Mesendoderm (in vitro differentiated cells): Measurements from ENCODE around the gene FBL.
A peak's percentile ranks its signal among the peaks of the same experiment; 100 is the strongest.

ENCODE experiments used
- DNase-seq: peaks from one replicate; pipeline ENCODE4 v3.0.0; 2013
- H2AK5ac ChIP-seq: 2 replicates; pipeline ENCODE4 v1.6.1; 2013; ENCODE audit warnings: low read length, inconsistent platforms
- H2BK120ac ChIP-seq: 2 replicates; pipeline ENCODE4 v1.6.1; 2013; ENCODE audit warnings: low read depth, mild to moderate bottlenecking, low read length, moderate library complexity, mixed read lengths
- H2BK15ac ChIP-seq: replicated peaks from 2 replicates; pipeline ENCODE4 v1.6.1; 2013; ENCODE audit warnings: low read depth, mild to moderate bottlenecking, moderate library complexity
- H2BK5ac ChIP-seq: 2 replicates; pipeline ENCODE4 v1.6.1; 2013; ENCODE audit warnings: low read length, inconsistent platforms
- H3K18ac ChIP-seq: 2 replicates; pipeline ENCODE4 v1.6.1; 2013; ENCODE audit warnings: mild to moderate bottlenecking, low read length, mixed read lengths
- H3K23ac ChIP-seq: one replicate; pipeline ENCODE4 v1.6.1; 2013; ENCODE audit warnings: low read length
- H3K27ac ChIP-seq: 2 replicates; pipeline ENCODE4 v1.5.1; 2013; ENCODE audit warnings: low read depth, mild to moderate bottlenecking, inconsistent platforms, low read length, moderate library complexity
- H3K27me3 ChIP-seq: 2 replicates; pipeline ENCODE4 v1.6.1; 2013; ENCODE audit warnings: low read length, control low read depth, mild to moderate bottlenecking, inconsistent platforms; ENCODE audit not compliant: insufficient read depth, poor library complexity
- H3K36me3 ChIP-seq: 2 replicates; pipeline ENCODE4 v1.6.1; 2013; ENCODE audit warnings: low read length, inconsistent platforms; ENCODE audit not compliant: control insufficient read depth, insufficient read depth
- H3K4ac ChIP-seq: one replicate; pipeline ENCODE4 v1.6.1; 2013; ENCODE audit warnings: low read depth, mild to moderate bottlenecking, low read length, moderate library complexity
- H3K4me1 ChIP-seq: 2 replicates; pipeline ENCODE4 v1.6.1; 2013; ENCODE audit warnings: low read depth, low read length, inconsistent platforms; ENCODE audit not compliant: control insufficient read depth
- H3K4me2 ChIP-seq: 2 replicates; pipeline ENCODE4 v1.6.1; 2013; ENCODE audit warnings: low read length
- H3K4me3 ChIP-seq: 2 replicates; pipeline ENCODE4 v1.5.1; 2013; ENCODE audit warnings: mild to moderate bottlenecking, low read length
- H3K56ac ChIP-seq: one replicate; pipeline ENCODE4 v1.6.1; 2013; ENCODE audit warnings: low read length
- H3K79me1 ChIP-seq: 2 replicates; pipeline ENCODE4 v1.6.1; 2013; ENCODE audit warnings: low read length, inconsistent platforms
- H3K79me2 ChIP-seq: 2 replicates; pipeline ENCODE4 v1.6.1; 2013; ENCODE audit warnings: mild to moderate bottlenecking, low read length; ENCODE audit not compliant: control insufficient read depth, insufficient read depth
- H3K9ac ChIP-seq: 2 replicates; pipeline ENCODE4 v1.6.1; 2013; ENCODE audit warnings: low read length, inconsistent platforms
- H4K5ac ChIP-seq: one replicate; pipeline ENCODE4 v1.6.1; 2013; ENCODE audit warnings: low read length
- H4K8ac ChIP-seq: one replicate; pipeline ENCODE4 v1.6.1; 2013; ENCODE audit warnings: low read depth, mild to moderate bottlenecking, control low read depth, low read length, moderate library complexity
- WGBS: extraction: QIAGEN DNeasy Blood & Tissue Kit; methylation state at CpG from one replicate; pipeline ENCODE4 v1.1.7; 2013; ENCODE audit warnings: low lambda C conversion rate, missing lambda C conversion rate; ENCODE audit not compliant: insufficient coverage; ENCODE audit errors: extremely low coverage; 5-methylcytosine and 5-hydroxymethylcytosine counted together

Gene FBL

DNA sequence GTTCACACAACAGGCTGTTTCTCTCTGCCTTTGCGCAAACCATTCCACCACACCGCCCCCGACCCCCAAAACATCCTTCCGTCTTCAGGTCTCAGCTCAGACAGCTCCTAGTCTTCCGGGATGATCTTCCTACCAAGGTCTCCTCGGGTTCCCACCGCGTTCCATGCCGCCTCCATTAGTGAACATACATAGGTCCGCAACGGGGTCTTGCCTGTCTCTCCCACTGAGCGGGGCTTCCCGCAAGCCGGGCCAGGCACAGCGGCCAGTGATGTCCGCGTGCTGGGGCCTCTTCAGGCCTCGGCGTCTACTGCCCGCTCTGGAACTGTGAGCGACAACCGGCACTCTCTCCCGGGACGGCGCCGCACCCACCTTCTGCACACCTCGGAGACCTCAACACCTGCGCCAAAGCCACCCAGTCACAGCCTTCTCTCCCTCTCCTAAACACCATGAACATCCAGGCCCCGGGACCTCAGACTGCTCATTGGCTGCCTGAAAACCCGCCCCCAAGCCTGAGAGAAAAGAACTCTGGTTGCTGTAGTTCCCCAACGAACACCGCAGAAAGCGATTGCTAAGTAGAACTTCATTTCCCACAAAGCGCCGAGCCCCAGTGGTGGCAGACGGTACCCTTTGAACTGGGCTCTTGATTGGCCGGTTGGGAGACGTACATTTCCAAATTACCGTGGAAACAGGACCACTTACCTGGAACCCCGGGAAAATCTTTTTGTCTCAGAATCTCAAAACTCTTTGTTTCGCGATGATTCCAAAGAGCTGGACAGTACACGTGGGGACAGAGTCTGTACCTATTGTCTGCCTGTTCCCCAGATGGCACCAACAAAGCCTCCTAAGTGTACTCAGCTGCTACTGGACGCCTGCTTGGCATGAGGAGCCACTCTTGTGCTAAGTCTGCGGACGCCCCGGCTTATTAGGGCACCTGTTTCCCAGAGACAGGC lies 21.8 kb downstream of the FBL start:
- no peak overlapping the region for H2AK5ac ChIP-seq
- H3K4me2 ChIP-seq: peak overlapping the region; percentile 75
- peak overlapping the region; percentile 66 for H3K9ac ChIP-seq
- no peak overlapping the region for H4K8ac ChIP-seq
- H3K4me3 ChIP-seq: peak overlapping the region; percentile 47
- H3K27ac ChIP-seq: no peak overlapping the region
- no peak overlapping the region for H3K4ac ChIP-seq
- H3K36me3 ChIP-seq: no peaks in the 10 kb centered on the region
- no peak overlapping the region for H2BK5ac ChIP-seq
- H3K27me3 ChIP-seq: no peaks in the 10 kb centered on the region
- peak overlapping the region; percentile 81 for H3K56ac ChIP-seq
- H3K4me1 ChIP-seq: no peaks in the 10 kb centered on the region
- no peak overlapping the region for H3K18ac ChIP-seq
- H2BK120ac ChIP-seq: no peak overlapping the region
- no peaks in the 10 kb centered on the region for H3K79me1 ChIP-seq
- peak; percentile 97 for DNase-seq
- no peak overlapping the region for H3K23ac ChIP-seq
- no CpG with 5 or more reads among the region's 47 CpGs for WGBS
- peak overlapping the region; percentile 87 for H4K5ac ChIP-seq
- H2BK15ac ChIP-seq: no peak overlapping the region
- no peaks in the 10 kb centered on the region for H3K79me2 ChIP-seq

DNA sequence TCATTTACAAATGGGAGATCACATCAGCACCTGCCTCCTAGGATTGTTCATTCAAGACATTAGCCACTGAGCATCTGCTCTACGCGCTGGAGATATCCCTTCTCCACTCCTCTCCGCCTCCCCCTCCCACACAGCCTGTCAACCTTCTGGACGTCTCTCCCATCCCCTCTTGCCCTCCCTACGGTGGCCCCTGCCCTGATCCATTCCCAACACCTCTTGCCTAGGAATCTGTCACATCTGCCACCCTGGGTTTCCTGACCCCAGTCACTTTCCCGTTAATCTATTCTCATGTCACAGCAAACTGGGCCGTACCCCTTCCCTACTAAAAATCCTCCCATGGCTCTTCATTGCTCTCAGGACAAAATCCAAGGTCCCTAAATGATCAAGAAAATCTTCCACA lies 22.5 kb downstream of the FBL start:
- no peaks in the 10 kb centered on the region for H3K79me1 ChIP-seq
- H3K4me3 ChIP-seq: peak overlapping the region; percentile 47
- no peaks in the 10 kb centered on the region for H3K4me1 ChIP-seq
- no peak overlapping the region for H3K4ac ChIP-seq
- no peak overlapping the region for H3K27ac ChIP-seq
- H3K56ac ChIP-seq: peak overlapping the region; percentile 81
- no peak overlapping the region for H2BK120ac ChIP-seq
- no peak overlapping the region for H2AK5ac ChIP-seq
- no peak overlapping the region for H4K5ac ChIP-seq
- H2BK15ac ChIP-seq: no peak overlapping the region
- no peak for DNase-seq
- no peak overlapping the region for H2BK5ac ChIP-seq
- peak overlapping the region; percentile 54 for H3K4me2 ChIP-seq
- H4K8ac ChIP-seq: no peak overlapping the region
- H3K27me3 ChIP-seq: no peaks in the 10 kb centered on the region
- H3K23ac ChIP-seq: no peak overlapping the region
- no CpG with 5 or more reads among the region's 7 CpGs for WGBS
- H3K18ac ChIP-seq: no peak overlapping the region
- H3K79me2 ChIP-seq: no peaks in the 10 kb centered on the region
- peak overlapping the region; percentile 57 for H3K9ac ChIP-seq
- H3K36me3 ChIP-seq: no peaks in the 10 kb centered on the region

DNA sequence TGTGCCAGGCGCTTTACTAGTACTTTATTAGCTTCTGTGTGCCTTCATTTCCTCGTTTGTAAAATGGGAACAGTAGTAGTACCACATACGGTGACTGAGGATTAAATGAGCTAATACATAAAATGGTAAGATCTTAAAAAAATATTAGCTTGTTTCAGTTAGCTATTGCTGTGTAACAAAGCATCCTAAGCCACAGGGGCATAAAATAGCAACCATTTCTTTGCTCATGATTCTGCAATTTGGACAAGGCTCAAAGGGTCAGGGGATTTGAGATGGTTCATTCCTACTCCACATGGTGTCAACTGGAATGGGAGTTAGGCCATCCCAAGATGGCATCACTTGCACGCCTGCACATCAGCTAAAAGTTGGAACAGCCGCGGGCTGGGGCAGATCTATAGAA lies 25.5 kb downstream of the FBL start:
- no CpG with 5 or more reads among the region's 6 CpGs for WGBS
- DNase-seq: no peak
- no peaks in the 10 kb centered on the region for H3K79me2 ChIP-seq
- H2BK120ac ChIP-seq: no peak overlapping the region
- H2AK5ac ChIP-seq: no peak overlapping the region
- H3K4ac ChIP-seq: no peak overlapping the region
- H3K27ac ChIP-seq: no peak overlapping the region
- no peaks in the 10 kb centered on the region for H3K79me1 ChIP-seq
- no peak overlapping the region for H2BK15ac ChIP-seq
- no peak overlapping the region for H3K9ac ChIP-seq
- H3K27me3 ChIP-seq: no peaks in the 10 kb centered on the region
- H3K4me3 ChIP-seq: no peak overlapping the region
- no peak overlapping the region for H3K56ac ChIP-seq
- no peaks in the 10 kb centered on the region for H3K36me3 ChIP-seq
- no peak overlapping the region for H3K4me2 ChIP-seq
- H2BK5ac ChIP-seq: no peak overlapping the region
- no peak overlapping the region for H3K18ac ChIP-seq
- H3K23ac ChIP-seq: no peak overlapping the region
- H4K5ac ChIP-seq: no peak overlapping the region
- no peaks in the 10 kb centered on the region for H3K4me1 ChIP-seq
- H4K8ac ChIP-seq: no peak overlapping the region

DNA sequence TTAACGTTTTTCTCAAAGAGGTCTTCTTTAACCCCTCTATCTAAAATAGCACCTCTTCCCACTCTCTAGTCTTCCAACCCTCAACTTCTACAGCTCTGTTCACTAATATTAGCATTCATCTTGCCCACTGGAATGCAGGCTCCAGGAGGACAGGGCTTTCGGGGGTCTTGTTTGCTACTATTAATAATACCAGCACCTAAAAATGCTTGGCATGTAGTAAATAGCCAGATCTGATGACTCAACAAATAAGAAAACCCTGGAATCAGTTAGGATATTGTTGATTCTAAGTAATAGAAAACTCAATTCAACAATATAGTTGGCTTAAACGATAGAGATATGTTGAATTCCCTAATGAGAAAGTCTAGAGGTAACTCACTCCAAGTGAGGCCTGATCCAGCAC lies 26.4 kb downstream of the FBL start:
- Histone ChIP-seq H3K79me2 (no peaks in the 10 kb centered on the region), H3K36me3 (no peaks in the 10 kb centered on the region), H4K5ac (no peak overlapping the region), H4K8ac (no peak overlapping the region), H3K18ac (no peak overlapping the region), H3K9ac (no peak overlapping the region), H3K4ac (no peak overlapping the region), H3K27me3 (no peaks in the 10 kb centered on the region), H3K79me1 (no peaks in the 10 kb centered on the region), H3K4me2 (no peak overlapping the region), H2BK5ac (no peak overlapping the region), H3K27ac (no peak overlapping the region), H2BK15ac (no peak overlapping the region), H3K23ac (no peak overlapping the region), H3K4me1 (no peaks in the 10 kb centered on the region), H3K56ac (no peak overlapping the region), H3K4me3 (no peak overlapping the region), H2BK120ac (no peak overlapping the region), H2AK5ac (no peak overlapping the region)
- no peak for DNase-seq
- no CpG with 5 or more reads among the region's 3 CpGs for WGBS

DNA sequence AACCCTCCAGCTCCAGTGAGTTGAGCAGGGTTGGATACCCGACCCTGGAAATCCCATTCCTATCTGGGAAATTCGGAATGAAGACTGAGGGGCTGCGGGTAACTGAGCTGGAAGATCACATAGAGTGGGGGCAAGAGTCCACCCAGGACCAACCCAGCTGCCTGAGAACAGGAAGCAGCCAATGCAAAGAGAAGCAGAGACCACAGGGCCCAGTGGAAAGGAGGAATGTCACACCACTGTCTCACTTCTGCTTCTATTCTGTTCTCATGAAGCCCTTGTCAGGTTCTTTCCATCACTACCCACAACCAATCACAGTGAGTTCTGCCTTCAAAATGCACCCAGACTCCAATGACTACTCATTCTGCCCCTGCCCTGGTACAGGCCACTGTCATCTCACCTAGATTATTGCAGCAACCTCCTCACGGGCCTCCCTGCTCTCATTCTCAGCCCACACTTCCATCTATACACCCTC lies 27.5 kb downstream of the FBL start:
- no peak for DNase-seq
- no CpG with 5 or more reads among the region's 4 CpGs for WGBS
- Histone ChIP-seq H3K79me2 (no peaks in the 10 kb centered on the region), H3K27me3 (no peaks in the 10 kb centered on the region), H2BK5ac (no peak overlapping the region), H2AK5ac (no peak overlapping the region), H3K18ac (no peak overlapping the region), H3K27ac (no peak overlapping the region), H3K9ac (no peak overlapping the region), H4K8ac (no peak overlapping the region), H4K5ac (no peak overlapping the region), H3K4me3 (no peak overlapping the region), H2BK15ac (no peak overlapping the region), H3K23ac (no peak overlapping the region), H2BK120ac (no peak overlapping the region), H3K4ac (no peak overlapping the region), H3K4me1 (no peaks in the 10 kb centered on the region), H3K4me2 (no peak overlapping the region), H3K36me3 (no peaks in the 10 kb centered on the region), H3K79me1 (no peaks in the 10 kb centered on the region), H3K56ac (no peak overlapping the region)
